GM12878 (cell line): ENCODE results near the gene IRAK4. TPM values are rescaled to one million over a fixed set of nuclear protein-coding genes. Genes with fewer than 3 reads are reported as not detected.

Experiments
- ATAC-seq: fragments of 200-7000 bp; cut with Tn5 transposase; 3 replicates; pipeline ENCODE4 v1.9.1; 2020; ENCODE audit warnings: mild to moderate bottlenecking, moderate library complexity
- BruUV-seq: library from RNA; stranded (reverse); fragments of 400-500 nt; replicated peaks from 2 replicates; lab custom pipeline; 2021; lab: Mats Ljungman, UMichigan
- CTCF ChIA-PET: fragments of 300-600 bp; sonication (Branson Sonifier 250); formaldehyde crosslinking; extraction: SDS; loops from one replicate; lab custom pipeline; 2021; ENCODE audit warnings: inconsistent platforms; lab: Yijun Ruan, JAX
- POLR2A ChIA-PET: fragments of 350-600 bp; formaldehyde crosslinking; extraction: SDS; loops from one replicate; lab custom pipeline; 2021; ENCODE audit warnings: inconsistent platforms; lab: Charles Lee
- RAD21 ChIA-PET: fragments of 300-600 bp; sonication (Branson Sonifier 250); formaldehyde crosslinking; loops from one replicate; lab custom pipeline; 2023; ENCODE audit warnings: antibody characterized with exemption; ENCODE audit not compliant: unreplicated experiment; lab: Charles Lee
- SMC1A ChIA-PET: fragments of 300-600 bp; sonication (Branson Sonifier 250); formaldehyde crosslinking; loops from one replicate; lab custom pipeline; 2023; ENCODE audit not compliant: unreplicated experiment, uncharacterized antibody; lab: Charles Lee
- DNase-seq: peaks from one replicate; pipeline ENCODE4 v3.0.0-alpha.2; 2011; ENCODE audit warnings: low read depth, low spot score
- FAIRE-seq: peaks from 3 replicates; lab custom pipeline; 2011; peaks lifted over from hg19 to GRCh38; lab: Jason Lieb, UNC
- H2AFZ ChIP-seq: 2 replicates; pipeline ENCODE4 v1.6.0; 2011; ENCODE audit warnings: low read depth, low read length, control low read depth; ENCODE audit not compliant: control insufficient read depth
- H3K27ac ChIP-seq: 2 replicates; pipeline ENCODE4 v1.5.1; 2011; ENCODE audit warnings: control low read depth; ENCODE audit not compliant: control insufficient read depth, insufficient read depth
- H3K27me3 ChIP-seq, 2 experiments: replicated peaks in 1 of 2; 2 replicates each; pipeline versions ENCODE4 v1.6.0 to v1.6.1; 2011; ENCODE audit warnings: low read length in 1 of 2; ENCODE audit not compliant: control insufficient read depth in 2 of 2, insufficient read depth in 2 of 2
- H3K36me3 ChIP-seq, 2 experiments: 2 replicates each; pipeline ENCODE4 v1.5.1; 2011; ENCODE audit warnings: low read length in 1 of 2; ENCODE audit not compliant: control insufficient read depth in 2 of 2, insufficient read depth in 2 of 2
- H3K4me1 ChIP-seq: 2 replicates; pipeline ENCODE4 v1.6.1; 2011; ENCODE audit warnings: mild to moderate bottlenecking, low read length, moderate library complexity, mixed read lengths; ENCODE audit not compliant: control insufficient read depth, insufficient read depth
- H3K4me2 ChIP-seq: 2 replicates; pipeline ENCODE4 v1.6.0; 2011; ENCODE audit warnings: control low read depth; ENCODE audit not compliant: control insufficient read depth, insufficient read depth
- H3K4me3 ChIP-seq: fragments of 200-600 bp; sonication (generic); 2 replicates; pipeline ENCODE4 v1.5.1; 2016
- H3K79me2 ChIP-seq: 2 replicates; pipeline ENCODE4 v1.6.0; 2011; ENCODE audit warnings: low read length; ENCODE audit not compliant: control insufficient read depth, insufficient read depth
- H3K9ac ChIP-seq: 2 replicates; pipeline ENCODE4 v1.8.0; 2011; ENCODE audit warnings: low read length, control low read depth, mixed read lengths; ENCODE audit not compliant: control insufficient read depth, insufficient read depth
- H3K9me3 ChIP-seq: replicated peaks from 3 replicates; pipeline ENCODE4 v1.5.1; 2011; ENCODE audit warnings: mild to moderate bottlenecking, low read length; ENCODE audit not compliant: control insufficient read depth, insufficient read depth
- H4K20me1 ChIP-seq: 2 replicates; pipeline ENCODE4 v1.6.0; 2011; ENCODE audit not compliant: control insufficient read depth, insufficient read depth
- BMI1 ChIP-seq: fragments of 450-650 bp; IDR thresholded peaks from 2 replicates; pipeline ENCODE4 v1.6.1; 2016; ENCODE audit warnings: mild to moderate bottlenecking, moderate library complexity, borderline replicate concordance
- CBX3 ChIP-seq: fragments of 200-600 bp; sonication (generic); IDR thresholded peaks from 2 replicates; pipeline ENCODE4 v1.6.1; 2016; ENCODE audit warnings: low read depth, borderline replicate concordance
- DPF2 ChIP-seq: fragments of 450-650 bp; IDR thresholded peaks from 2 replicates; pipeline ENCODE4 v1.6.1; 2017; ENCODE audit warnings: mild to moderate bottlenecking
- HDAC2 ChIP-seq: fragments of 200-600 bp; sonication (generic); IDR thresholded peaks from 2 replicates; pipeline ENCODE4 v1.6.1; 2017
- JUNB ChIP-seq: IDR thresholded peaks from 2 replicates; pipeline ENCODE4 v1.6.1; 2016; ENCODE audit warnings: antibody characterized with exemption, mild to moderate bottlenecking
- LARP7 ChIP-seq: fragments of 450-650 bp; IDR thresholded peaks from 2 replicates; pipeline ENCODE4 v1.6.1; 2017; ENCODE audit warnings: mild to moderate bottlenecking
- NR2C2 ChIP-seq: IDR thresholded peaks from 2 replicates; pipeline ENCODE4 v1.6.1; 2011; ENCODE audit warnings: borderline replicate concordance, low read depth; ENCODE audit not compliant: control insufficient read depth, insufficient read length
- NR2F1 ChIP-seq: fragments of 450-650 bp; conservative IDR thresholded peaks from 2 replicates; pipeline ENCODE4 v1.6.1; 2017; ENCODE audit warnings: mild to moderate bottlenecking
- POLR2AphosphoS5 ChIP-seq: IDR thresholded peaks from 2 replicates; pipeline ENCODE4 v1.6.1; 2011; ENCODE audit warnings: mild to moderate bottlenecking, low read length, inconsistent platforms
- REST ChIP-seq: IDR thresholded peaks from 2 replicates; pipeline ENCODE4 v1.6.1; 2012; ENCODE audit warnings: mild to moderate bottlenecking, low read depth, low read length
- STAT3 ChIP-seq: IDR thresholded peaks from 2 replicates; pipeline ENCODE4 v1.6.1; 2011; ENCODE audit warnings: low read depth, low read length, improper control_type of control experiment
- TCF12 ChIP-seq: IDR thresholded peaks from 2 replicates; pipeline ENCODE4 v1.6.1; 2011; ENCODE audit warnings: low read depth, mild to moderate bottlenecking, low read length
- WGBS: methylation state at CpG from one replicate; pipeline ENCODE4 v1.1.6; 2016; ENCODE audit warnings: low lambda C conversion rate; ENCODE audit not compliant: insufficient replicate concordance, insufficient coverage; ENCODE audit errors: missing lambda C conversion rate; 5-methylcytosine and 5-hydroxymethylcytosine counted together
- in situ Hi-C: fragments of 300-500 bp; cut with MboI; formaldehyde crosslinking; loops from 9 replicates; pipeline ENCODE4 v1.14.3; 2018; ENCODE audit warnings: mixed read lengths
- intact Hi-C: fragments of 100-400 bp; cut with micrococcal nuclease; formaldehyde crosslinking; loops from one replicate; pipeline ENCODE4 v1.14.2; 2022; ENCODE audit not compliant: unreplicated experiment
- polyA plus RNA-seq, 11 experiments: library from polyadenylated mRNA; depleted of rRNA in 4 of 11; unstranded in 6 of 11; stranded (reverse) in 5 of 11; fragments of >200 nt; fragmentation: Nextera tagmentation in 4 of 11; fragmentation: Illumina TruSeq in 1 of 11; extraction: Ambion mirVana in 4 of 11; extraction: Trizol in 1 of 11; gene quantifications; 1 replicate in 1 of 11; 2 replicates in 10 of 11; pipeline versions ENCODE4 v1.2.1 to v1.2.3, GENCODE V29; 2011 to 2016; ENCODE audit warnings: inconsistent platforms in 2 of 11, missing spikeins in 2 of 11, low read depth in 1 of 11
- total RNA-seq, 4 experiments: library from RNA; depleted of rRNA in 3 of 4; stranded (reverse); fragments of >200 nt in 3 of 4; fragmentation: Illumina TruSeq in 1 of 4; extraction: Trizol in 1 of 4; gene quantifications; 2 replicates each; pipeline versions ENCODE4 v1.2.1 to v1.2.3, GENCODE V29; 2013 to 2021
- TF ChIP-seq, protein P1 (sequence below): IDR thresholded peaks from 2 replicates; pipeline ENCODE4 v1.6.1; 2011; ENCODE audit warnings: borderline replicate concordance, low read depth, mild to moderate bottlenecking, moderate library complexity, mixed read lengths, low read length; ENCODE audit not compliant: insufficient read depth; ENCODE audit errors: extremely low read length

Gene IRAK4
- total and polyA plus RNA-seq, 10 of the 15 experiments (the other 5 are each of a cell fraction or from before 2014, with no cell fraction given), result 7.9 to 46.8 (median 20.9) TPM

- TF ChIP-seq, protein P1, sequence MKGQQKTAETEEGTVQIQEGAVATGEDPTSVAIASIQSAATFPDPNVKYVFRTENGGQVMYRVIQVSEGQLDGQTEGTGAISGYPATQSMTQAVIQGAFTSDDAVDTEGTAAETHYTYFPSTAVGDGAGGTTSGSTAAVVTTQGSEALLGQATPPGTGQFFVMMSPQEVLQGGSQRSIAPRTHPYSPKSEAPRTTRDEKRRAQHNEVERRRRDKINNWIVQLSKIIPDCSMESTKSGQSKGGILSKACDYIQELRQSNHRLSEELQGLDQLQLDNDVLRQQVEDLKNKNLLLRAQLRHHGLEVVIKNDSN, result no peak
Observed at GRCh38 chr12:43826681-43827080, 67.9 kb downstream of the IRAK4 start (continued).

- ChIA-PET CTCF (interaction anchor here (0.5 kb wide), 1 partner anchor 1342 kb away, joined by 3 read pairs; no protein-coding TSS in a partner anchor), POLR2A (no interaction called here), SMC1A (interaction anchor here (1.5 kb wide), 1 partner anchor 55 kb away, joined by 3 read pairs; no protein-coding TSS in a partner anchor), RAD21 (no interaction called here)
- TF ChIP-seq BMI1, result no peak
- TF ChIP-seq JUNB, result no peak
- no peak for TF ChIP-seq LARP7
- TF ChIP-seq NR2C2, result no peak
- TF ChIP-seq REST, result no peak
- no peak for TF ChIP-seq TCF12
- TF ChIP-seq NR2F1, result no peak
- no peak for TF ChIP-seq STAT3
- no peak for TF ChIP-seq CBX3
- no peak for TF ChIP-seq HDAC2
- no peak for TF ChIP-seq POLR2AphosphoS5
- TF ChIP-seq DPF2, result no peak
- no peaks in the 10 kb centered on the region for H3K79me2 ChIP-seq
- BruUV-seq, result no TSS peak
- FAIRE-seq, result no peak
- no peak overlapping the region for H3K27ac ChIP-seq
- no peak overlapping the region for H3K4me3 ChIP-seq
- no peak for ATAC-seq
- 0% methylated on average over 1 of the region's 1 CpG for WGBS
- no peak overlapping the region for H3K9ac ChIP-seq
- no peaks in the 10 kb centered on the region for H3K27me3 ChIP-seq
- no peaks in the 10 kb centered on the region for H4K20me1 ChIP-seq
- H2AFZ ChIP-seq, result no peak overlapping the region
- H3K36me3 ChIP-seq, result no peaks in the 10 kb centered on the region
- no peaks in the 10 kb centered on the region for H3K4me1 ChIP-seq
- no peak overlapping the region for H3K4me2 ChIP-seq
- DNase-seq, result no peak
- intact Hi-C loops (no loop called here), in situ Hi-C loops (no loop called here)
- no peaks in the 10 kb centered on the region for H3K9me3 ChIP-seq
Observed at GRCh38 chr12:43827093-43827492, 68.3 kb downstream of the IRAK4 start.
